ENCODE results near the gene CRIM1.

- TF ChIP-seq POLR2A (IDR thresholded peaks at IDR 0.05) = no peak
- no peak for TF ChIP-seq CTCF (IDR thresholded peaks at IDR 0.05)
- no peak for TF ChIP-seq EP300 (IDR thresholded peaks at IDR 0.05)
Measured at GRCh38 chr2:36545871-36546416, 190.4 kb downstream of the CRIM1 start.

Measured in tibial nerve (tissue), 4 donors.